ENCODE measurements around the gene PCDH20. TPM values are rescaled to one million over a fixed set of nuclear protein-coding genes. Genes with fewer than 3 reads are reported as not detected.

The PCDH20 gene
- total and polyA plus RNA-seq, 2 experiments from 2014 or later, result 1.3 to 2.8 TPM

DNA sequence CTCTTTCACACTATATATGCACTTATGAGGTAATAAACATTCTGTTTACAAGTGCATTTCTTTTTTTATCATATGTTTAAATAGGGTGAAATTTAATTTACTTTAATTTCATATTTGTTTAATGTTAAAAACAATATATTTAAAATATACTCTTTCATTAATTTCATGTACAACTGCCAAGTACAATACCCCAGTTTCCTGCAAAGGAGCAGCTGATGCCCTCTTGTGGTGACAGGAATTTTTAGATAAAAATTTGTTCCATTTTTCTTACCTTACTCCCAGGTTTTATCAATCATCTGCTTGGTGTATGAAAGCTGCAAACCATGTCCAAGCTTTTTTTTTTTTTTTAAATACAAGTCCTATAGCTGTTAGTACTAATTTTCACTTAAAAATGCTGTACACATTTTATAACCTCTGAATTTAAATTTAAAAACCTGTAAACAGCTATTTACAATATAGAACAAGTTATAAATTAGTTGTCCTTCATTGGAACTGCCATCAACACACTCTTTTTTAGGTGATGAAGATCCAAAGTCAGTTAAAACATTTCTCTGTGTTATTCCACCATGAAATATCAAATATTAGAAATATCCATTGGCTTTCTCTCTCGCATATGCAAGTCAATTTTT, 4.9 kb downstream of the PCDH20 start:
- Histone ChIP-seq H3K4me2 (no peak overlapping the region), H3K79me2 (replicated peaks; ENCODE audit: insufficient read depth) (no peaks in the 10 kb centered on the region), H3K4me1 (ENCODE audit: insufficient read depth) (no peaks in the 10 kb centered on the region), H3K9me2 (ENCODE audit: insufficient read depth) (no peaks in the 10 kb centered on the region), H3K27ac (ENCODE audit: low read depth) (no peak overlapping the region), H4K20me1 (replicated peaks; ENCODE audit: insufficient read depth) (no peaks in the 10 kb centered on the region), H3F3A (replicated peaks; ENCODE audit: low read depth) (no peaks in the 10 kb centered on the region), H3K4me3 (no peak overlapping the region), H3K36me3 (ENCODE audit: insufficient read depth) (no peaks in the 10 kb centered on the region), H3K27me3 (ENCODE audit: insufficient read depth) (peaks cover 37% of the 10 kb centered on the region), H2AFZ (no peak overlapping the region)
- ATAC-seq (no peak), DNase-seq (ENCODE audit: low spot score) (peak; percentile 37)
- H3K27me3 Mint-ChIP-seq (ENCODE audit: insufficient read depth, low read depth, poor library complexity), result peaks cover 23% of the 10 kb centered on the region
- no peaks in the 10 kb centered on the region for H3K36me3 Mint-ChIP-seq (ENCODE audit: low read depth)
- peaks cover 4% of the 10 kb centered on the region; the same call in 2 of the 3 replicates for H3K4me1 Mint-ChIP-seq
- H3K4me3 Mint-ChIP-seq, result no peak overlapping the region
- no peaks in the 10 kb centered on the region for H3K9me3 Mint-ChIP-seq
- TF ChIP-seq, protein P1, sequence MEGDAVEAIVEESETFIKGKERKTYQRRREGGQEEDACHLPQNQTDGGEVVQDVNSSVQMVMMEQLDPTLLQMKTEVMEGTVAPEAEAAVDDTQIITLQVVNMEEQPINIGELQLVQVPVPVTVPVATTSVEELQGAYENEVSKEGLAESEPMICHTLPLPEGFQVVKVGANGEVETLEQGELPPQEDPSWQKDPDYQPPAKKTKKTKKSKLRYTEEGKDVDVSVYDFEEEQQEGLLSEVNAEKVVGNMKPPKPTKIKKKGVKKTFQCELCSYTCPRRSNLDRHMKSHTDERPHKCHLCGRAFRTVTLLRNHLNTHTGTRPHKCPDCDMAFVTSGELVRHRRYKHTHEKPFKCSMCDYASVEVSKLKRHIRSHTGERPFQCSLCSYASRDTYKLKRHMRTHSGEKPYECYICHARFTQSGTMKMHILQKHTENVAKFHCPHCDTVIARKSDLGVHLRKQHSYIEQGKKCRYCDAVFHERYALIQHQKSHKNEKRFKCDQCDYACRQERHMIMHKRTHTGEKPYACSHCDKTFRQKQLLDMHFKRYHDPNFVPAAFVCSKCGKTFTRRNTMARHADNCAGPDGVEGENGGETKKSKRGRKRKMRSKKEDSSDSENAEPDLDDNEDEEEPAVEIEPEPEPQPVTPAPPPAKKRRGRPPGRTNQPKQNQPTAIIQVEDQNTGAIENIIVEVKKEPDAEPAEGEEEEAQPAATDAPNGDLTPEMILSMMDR (conservative IDR thresholded peaks at IDR 0.05; ENCODE audit: low read depth in 2 of 2), result peak; percentile 61 to 65
- no peak for TF ChIP-seq CREB1 (CRISPR knock-in tag; IDR thresholded peaks at IDR 0.05; ENCODE audit: low read depth)
- no peak overlapping the region for H3K27ac Mint-ChIP-seq

DNA sequence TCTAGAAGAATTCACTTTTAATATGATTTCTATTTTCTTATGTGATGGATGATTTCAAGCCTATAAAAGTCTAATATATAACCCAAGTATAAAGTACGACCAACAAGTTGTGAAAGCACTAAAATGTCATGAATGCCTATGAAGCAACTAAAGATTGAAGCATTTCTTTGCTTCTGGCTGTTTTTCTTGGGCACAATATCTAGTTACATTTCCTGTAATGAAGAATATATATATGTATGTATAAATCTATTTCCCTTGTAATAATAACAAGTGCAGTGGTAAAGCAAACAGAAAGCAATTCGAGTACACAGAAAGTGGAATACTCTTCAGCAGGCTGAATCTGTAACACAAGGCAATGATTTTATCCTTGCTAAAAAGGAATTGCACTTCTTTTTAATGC, 5.4 kb downstream of the PCDH20 start:
- Histone ChIP-seq H3K27me3 (ENCODE audit: insufficient read depth) (peaks cover 37% of the 10 kb centered on the region), H2AFZ (no peak overlapping the region), H4K20me1 (replicated peaks; ENCODE audit: insufficient read depth) (no peaks in the 10 kb centered on the region), H3K4me2 (no peak overlapping the region), H3K36me3 (ENCODE audit: insufficient read depth) (no peaks in the 10 kb centered on the region), H3K27ac (ENCODE audit: low read depth) (no peak overlapping the region), H3K4me1 (ENCODE audit: insufficient read depth) (no peaks in the 10 kb centered on the region), H3K9me2 (ENCODE audit: insufficient read depth) (no peaks in the 10 kb centered on the region), H3F3A (replicated peaks; ENCODE audit: low read depth) (no peaks in the 10 kb centered on the region), H3K4me3 (no peak overlapping the region), H3K79me2 (replicated peaks; ENCODE audit: insufficient read depth) (no peaks in the 10 kb centered on the region)
- TF ChIP-seq NANOG (IDR thresholded peaks at IDR 0.05; ENCODE audit: borderline replicate concordance) (no peak), POLR2AphosphoS5 (IDR thresholded peaks at IDR 0.05; ENCODE audit: low read depth) (no peak), JUNB (IDR thresholded peaks at IDR 0.05; ENCODE audit: unreplicated experiment) (no peak)
- Mint-ChIP-seq H3K27me3 (ENCODE audit: insufficient read depth, low read depth, poor library complexity) (peaks cover 23% of the 10 kb centered on the region), H3K36me3 (ENCODE audit: low read depth) (no peaks in the 10 kb centered on the region), H3K9me3 (no peaks in the 10 kb centered on the region), H3K27ac (no peak overlapping the region), H3K4me1 (no peaks in the 10 kb centered on the region; the same call in 2 of the 3 replicates), H3K4me3 (no peak overlapping the region)
- DNase-seq (ENCODE audit: low spot score) (no peak), ATAC-seq (no peak)

DNA sequence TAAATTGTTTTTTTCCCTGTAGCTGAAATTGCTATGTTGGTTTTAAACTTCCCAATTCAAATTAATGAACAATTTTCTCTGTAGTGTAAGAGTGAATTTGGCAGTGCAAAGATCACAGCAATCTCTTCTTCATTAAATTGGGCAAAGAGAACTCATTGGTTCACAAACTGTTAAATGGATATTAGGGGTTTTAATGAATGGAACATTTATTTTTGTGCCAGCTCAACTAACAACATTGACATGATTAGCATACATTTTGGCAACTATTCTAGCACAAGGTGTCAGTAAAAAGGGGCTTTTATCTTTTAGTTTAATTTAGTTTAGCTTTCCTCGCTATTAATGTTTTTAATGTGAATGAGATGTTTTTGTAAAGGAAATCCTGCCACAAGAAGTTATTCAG, 7.1 kb downstream of the PCDH20 start:
- no peaks in the 10 kb centered on the region for H3K36me3 ChIP-seq (ENCODE audit: insufficient read depth)
- no peaks in the 10 kb centered on the region for H3K9me3 Mint-ChIP-seq
- TF ChIP-seq, protein P1 (conservative IDR thresholded peaks at IDR 0.05; ENCODE audit: low read depth in 2 of 2), result no peak
- TF ChIP-seq CREB1 (CRISPR knock-in tag; IDR thresholded peaks at IDR 0.05; ENCODE audit: low read depth), result no peak
- TF ChIP-seq, protein P2, sequence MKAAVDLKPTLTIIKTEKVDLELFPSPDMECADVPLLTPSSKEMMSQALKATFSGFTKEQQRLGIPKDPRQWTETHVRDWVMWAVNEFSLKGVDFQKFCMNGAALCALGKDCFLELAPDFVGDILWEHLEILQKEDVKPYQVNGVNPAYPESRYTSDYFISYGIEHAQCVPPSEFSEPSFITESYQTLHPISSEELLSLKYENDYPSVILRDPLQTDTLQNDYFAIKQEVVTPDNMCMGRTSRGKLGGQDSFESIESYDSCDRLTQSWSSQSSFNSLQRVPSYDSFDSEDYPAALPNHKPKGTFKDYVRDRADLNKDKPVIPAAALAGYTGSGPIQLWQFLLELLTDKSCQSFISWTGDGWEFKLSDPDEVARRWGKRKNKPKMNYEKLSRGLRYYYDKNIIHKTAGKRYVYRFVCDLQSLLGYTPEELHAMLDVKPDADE (IDR thresholded peaks at IDR 0.05), result no peak
- TF ChIP-seq NANOG (IDR thresholded peaks at IDR 0.05; ENCODE audit: borderline replicate concordance), result no peak
- TF ChIP-seq JUNB (IDR thresholded peaks at IDR 0.05; ENCODE audit: unreplicated experiment), result no peak
- TF ChIP-seq ZNF114 (CRISPR knock-in tag; IDR thresholded peaks at IDR 0.05), result no peak
- no peak for TF ChIP-seq EZH2phosphoT487 (IDR thresholded peaks at IDR 0.05; ENCODE audit: unreplicated experiment)

More for the DNA sequence above, 7.1 kb downstream of the PCDH20 start:
- H3K9me2 ChIP-seq (ENCODE audit: insufficient read depth), result no peaks in the 10 kb centered on the region
- H3K4me1 ChIP-seq (ENCODE audit: insufficient read depth), result no peaks in the 10 kb centered on the region
- Mint-ChIP-seq H3K27me3 (ENCODE audit: insufficient read depth, low read depth, poor library complexity) (peaks cover 11% of the 10 kb centered on the region), H3K27ac (no peak overlapping the region), H3K4me1 (no peaks in the 10 kb centered on the region; the same call in 2 of the 3 replicates), H3K4me3 (no peak overlapping the region), H3K36me3 (ENCODE audit: low read depth) (no peaks in the 10 kb centered on the region)
- H3K27me3 ChIP-seq (ENCODE audit: insufficient read depth), result peaks cover 24% of the 10 kb centered on the region
- H3K4me3 ChIP-seq, result no peak overlapping the region
- H3K79me2 ChIP-seq (replicated peaks; ENCODE audit: insufficient read depth), result no peaks in the 10 kb centered on the region
- H3F3A ChIP-seq (replicated peaks; ENCODE audit: low read depth), result no peaks in the 10 kb centered on the region
- H3K27ac ChIP-seq (ENCODE audit: low read depth), result no peak overlapping the region
- no peak overlapping the region for H3K4me2 ChIP-seq
- ATAC-seq (no peak), DNase-seq (ENCODE audit: low spot score) (no peak)
- no peaks in the 10 kb centered on the region for H4K20me1 ChIP-seq (replicated peaks; ENCODE audit: insufficient read depth)
- no peak overlapping the region for H2AFZ ChIP-seq
